Activated B cell treated with CpG ODN at 0.5 μM for 24 hours (primary cell): ENCODE results near the gene RAPGEF1. TPM values are rescaled to one million over a fixed set of nuclear protein-coding genes. Genes with fewer than 3 reads are reported as not detected.

Source experiments
- ATAC-seq: fragments of 200-7000 bp; cut with Tn5 transposase; one replicate; pipeline ENCODE4 v1.10.0; 2021; ENCODE audit warnings: low read depth, mild to moderate bottlenecking, moderate library complexity
- CTCF ChIA-PET: fragments of 350-600 bp; sonication (Branson Sonifier 250); formaldehyde crosslinking; loops from one replicate; lab custom pipeline; 2021; ENCODE audit warnings: antibody characterized with exemption; lab: Charles Lee
- POLR2A ChIA-PET: fragments of 350-600 bp; sonication (Branson Sonifier 250); formaldehyde crosslinking; loops from one replicate; lab custom pipeline; 2021; ENCODE audit warnings: antibody characterized with exemption; lab: Charles Lee
- DNase-seq: peaks from one replicate; pipeline ENCODE4 v3.0.0; 2022
- H3K27ac Mint-ChIP-seq: one replicate; pipeline ENCODE4 v1.8.0; 2020; ENCODE audit warnings: mixed read lengths
- H3K27me3 Mint-ChIP-seq: one replicate; pipeline ENCODE4 v1.8.0; 2021; ENCODE audit warnings: mixed read lengths
- H3K36me3 Mint-ChIP-seq: one replicate; pipeline ENCODE4 v1.8.0; 2021; ENCODE audit warnings: low read depth, mixed read lengths
- H3K4me1 Mint-ChIP-seq: one replicate; pipeline ENCODE4 v1.8.0; 2021; ENCODE audit warnings: mixed read lengths
- H3K4me3 Mint-ChIP-seq: one replicate; pipeline ENCODE4 v1.8.0; 2020; ENCODE audit warnings: mild to moderate bottlenecking, mixed read lengths
- H3K9me3 Mint-ChIP-seq: one replicate; pipeline ENCODE4 v1.8.0; 2020; ENCODE audit warnings: mixed read lengths
- intact Hi-C: fragments of 100-400 bp; cut with micrococcal nuclease; formaldehyde crosslinking; loops from one replicate; pipeline ENCODE4 v1.15.1; 2024
- total RNA-seq: library from RNA; stranded (reverse); gene quantifications from 2 replicates; pipeline ENCODE4 v1.2.3, GENCODE V29; 2022
- TF ChIP-seq, protein P1 (sequence below): fragments of 200-600 bp; IDR thresholded peaks from one replicate; pipeline ENCODE4 v1.8.0; 2022; ENCODE audit warnings: antibody characterized with exemption, mild to moderate bottlenecking

Gene RAPGEF1
- total RNA-seq, 1 donor from 2014 or later, result 318 TPM

DNA sequence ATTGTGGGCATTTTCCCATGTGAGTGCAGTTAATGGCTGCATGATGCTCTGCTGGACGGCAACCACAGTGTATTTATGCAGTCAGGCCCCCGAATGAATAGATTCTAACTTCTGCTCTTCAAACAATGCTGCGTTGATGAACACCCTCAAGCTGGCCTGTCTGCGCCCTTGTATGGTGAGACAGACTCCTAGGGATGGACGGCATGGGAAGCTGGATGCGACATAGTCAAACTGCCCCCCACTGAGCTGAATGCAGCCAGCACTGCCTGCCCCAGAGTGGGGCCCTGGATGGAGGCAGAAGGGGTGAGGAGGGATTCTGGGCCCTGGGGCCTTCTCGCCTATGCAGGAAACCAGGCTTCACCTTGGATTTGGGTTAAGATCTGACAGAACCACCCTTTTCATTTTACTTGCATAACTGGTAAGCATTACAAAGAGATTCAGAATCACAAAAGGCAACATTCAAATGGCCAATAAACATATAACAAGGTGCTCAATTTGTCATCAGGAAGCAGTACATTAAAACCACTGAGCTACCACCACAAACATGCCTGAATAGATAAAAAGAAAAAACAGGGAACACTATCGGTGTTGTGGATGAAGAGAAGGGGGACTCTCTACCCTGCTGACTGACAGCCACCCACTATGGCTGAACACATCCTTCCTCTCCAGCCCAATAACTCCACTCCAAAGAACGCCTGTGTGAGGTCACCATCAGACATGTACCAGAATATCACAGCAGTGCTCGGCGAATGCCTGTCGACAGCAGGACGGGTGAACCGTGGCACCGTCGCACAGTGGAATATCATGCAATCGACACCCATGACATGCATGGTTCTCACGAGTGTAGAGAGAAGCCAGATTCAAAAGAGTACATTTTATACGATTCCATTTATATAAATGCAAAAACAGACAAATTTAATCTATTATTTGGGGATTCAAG is 79.1 kb downstream of the RAPGEF1 start:
- intact Hi-C loops, result no loop called here
- Mint-ChIP-seq H3K9me3 (no peaks in the 10 kb centered on the region), H3K4me3 (no peak overlapping the region), H3K4me1 (peaks cover 94% of the 10 kb centered on the region), H3K27me3 (no peaks in the 10 kb centered on the region), H3K27ac (peak overlapping the region; percentile 75), H3K36me3 (peaks cover 56% of the 10 kb centered on the region)
- no peak for DNase-seq
- ChIA-PET POLR2A (interaction anchor here (1.5 to 2.1 kb wide), 2 partner anchors 39 to 69 kb away, joined by 4 to 10 read pairs; no protein-coding TSS in a partner anchor), CTCF (no interaction called here)
- TF ChIP-seq, protein P1, sequence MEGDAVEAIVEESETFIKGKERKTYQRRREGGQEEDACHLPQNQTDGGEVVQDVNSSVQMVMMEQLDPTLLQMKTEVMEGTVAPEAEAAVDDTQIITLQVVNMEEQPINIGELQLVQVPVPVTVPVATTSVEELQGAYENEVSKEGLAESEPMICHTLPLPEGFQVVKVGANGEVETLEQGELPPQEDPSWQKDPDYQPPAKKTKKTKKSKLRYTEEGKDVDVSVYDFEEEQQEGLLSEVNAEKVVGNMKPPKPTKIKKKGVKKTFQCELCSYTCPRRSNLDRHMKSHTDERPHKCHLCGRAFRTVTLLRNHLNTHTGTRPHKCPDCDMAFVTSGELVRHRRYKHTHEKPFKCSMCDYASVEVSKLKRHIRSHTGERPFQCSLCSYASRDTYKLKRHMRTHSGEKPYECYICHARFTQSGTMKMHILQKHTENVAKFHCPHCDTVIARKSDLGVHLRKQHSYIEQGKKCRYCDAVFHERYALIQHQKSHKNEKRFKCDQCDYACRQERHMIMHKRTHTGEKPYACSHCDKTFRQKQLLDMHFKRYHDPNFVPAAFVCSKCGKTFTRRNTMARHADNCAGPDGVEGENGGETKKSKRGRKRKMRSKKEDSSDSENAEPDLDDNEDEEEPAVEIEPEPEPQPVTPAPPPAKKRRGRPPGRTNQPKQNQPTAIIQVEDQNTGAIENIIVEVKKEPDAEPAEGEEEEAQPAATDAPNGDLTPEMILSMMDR, result no peak
- no peak for ATAC-seq

DNA sequence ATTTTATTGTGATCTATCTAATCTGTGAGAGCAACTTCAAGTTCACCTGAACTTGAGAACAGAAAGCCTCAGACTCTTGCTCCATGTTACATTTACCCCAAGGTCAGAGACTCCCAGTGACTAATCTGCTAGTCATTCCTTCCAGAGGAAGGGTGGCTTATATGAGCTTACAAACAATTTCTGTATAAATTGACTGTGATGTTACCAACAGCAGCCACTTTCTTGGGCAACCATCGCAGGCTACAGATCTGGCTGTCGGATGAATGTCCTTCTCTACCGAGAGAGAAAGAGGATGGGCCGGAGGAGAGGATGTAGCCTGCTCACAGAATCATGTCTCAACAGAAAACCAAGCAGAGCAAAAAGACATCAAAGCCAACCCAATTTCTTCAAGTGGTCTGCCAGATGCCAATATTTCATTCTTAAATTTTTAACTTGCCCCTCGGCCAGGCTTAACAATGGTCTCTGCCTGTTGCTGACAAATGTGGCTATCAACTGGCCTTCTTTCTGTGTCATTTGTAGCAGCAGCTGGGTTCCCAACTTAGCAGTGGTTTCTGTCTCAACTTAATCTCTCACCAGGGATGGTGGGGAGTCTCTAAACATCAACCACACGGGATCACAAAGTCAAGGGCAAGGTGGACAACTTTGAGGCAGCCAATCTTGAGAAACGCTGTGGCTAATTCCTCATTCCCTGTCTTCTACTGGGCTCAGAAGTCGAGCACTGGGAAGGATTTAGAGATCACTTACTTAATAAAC is 81.3 kb downstream of the RAPGEF1 start:
- peak overlapping the region; percentile 82 for H3K27ac Mint-ChIP-seq
- intact Hi-C loops, result no loop called here
- CTCF ChIA-PET, result interaction anchor here (1.0 to 1.2 kb wide), 2 partner anchors 9 to 28 kb away, joined by 3 to 4 read pairs; no protein-coding TSS in a partner anchor
- H3K27me3 Mint-ChIP-seq, result no peaks in the 10 kb centered on the region
- H3K36me3 Mint-ChIP-seq, result peaks cover 42% of the 10 kb centered on the region
- H3K9me3 Mint-ChIP-seq, result no peaks in the 10 kb centered on the region
- ATAC-seq (no peak), DNase-seq (no peak)
- peaks cover 94% of the 10 kb centered on the region for H3K4me1 Mint-ChIP-seq
- H3K4me3 Mint-ChIP-seq, result peak overlapping the region; percentile 24
- POLR2A ChIA-PET, result interaction anchor here (1.1 to 4.1 kb wide), 8 partner anchors 10 to 78 kb away, joined by 3 to 22 read pairs (median 8); no protein-coding TSS in a partner anchor
- TF ChIP-seq, protein P1, result no peak

DNA sequence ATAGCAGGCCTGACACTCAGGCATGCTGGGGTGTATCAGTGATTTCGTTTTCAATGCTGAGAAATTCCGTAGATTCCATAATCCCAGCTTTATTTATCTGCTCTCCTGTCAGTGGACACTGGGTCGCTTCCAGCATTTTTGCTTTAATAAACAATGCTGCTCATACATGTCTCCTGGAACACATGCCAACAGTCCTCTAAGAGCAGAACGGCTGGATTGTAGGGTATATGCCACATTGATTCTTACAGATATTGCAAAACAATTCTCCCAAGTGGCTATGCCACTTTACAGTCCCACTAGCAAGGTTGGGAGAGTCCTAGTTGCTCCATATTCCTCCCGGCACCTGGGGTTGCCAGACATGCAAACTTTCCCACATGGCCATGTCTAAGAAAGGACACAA is 81.9 kb downstream of the RAPGEF1 start:
- TF ChIP-seq, protein P1, result no peak
- POLR2A ChIA-PET, result interaction anchor here (1.1 to 4.1 kb wide), 5 partner anchors 8 to 78 kb away, joined by 3 to 43 read pairs (median 17); no protein-coding TSS in a partner anchor
- no peaks in the 10 kb centered on the region for H3K27me3 Mint-ChIP-seq
- intact Hi-C loops, result loop anchor here (2.0 kb wide), 2 partner anchors 37 to 67 kb away; no protein-coding TSS in a partner anchor
- peaks cover 93% of the 10 kb centered on the region for H3K4me1 Mint-ChIP-seq
- peak overlapping the region; percentile 82 for H3K27ac Mint-ChIP-seq
- CTCF ChIA-PET, result no interaction called here
- no peaks in the 10 kb centered on the region for H3K9me3 Mint-ChIP-seq
- H3K36me3 Mint-ChIP-seq, result peaks cover 41% of the 10 kb centered on the region
- no peak for ATAC-seq
- DNase-seq, result no peak
- peak overlapping the region; percentile 24 for H3K4me3 Mint-ChIP-seq

DNA sequence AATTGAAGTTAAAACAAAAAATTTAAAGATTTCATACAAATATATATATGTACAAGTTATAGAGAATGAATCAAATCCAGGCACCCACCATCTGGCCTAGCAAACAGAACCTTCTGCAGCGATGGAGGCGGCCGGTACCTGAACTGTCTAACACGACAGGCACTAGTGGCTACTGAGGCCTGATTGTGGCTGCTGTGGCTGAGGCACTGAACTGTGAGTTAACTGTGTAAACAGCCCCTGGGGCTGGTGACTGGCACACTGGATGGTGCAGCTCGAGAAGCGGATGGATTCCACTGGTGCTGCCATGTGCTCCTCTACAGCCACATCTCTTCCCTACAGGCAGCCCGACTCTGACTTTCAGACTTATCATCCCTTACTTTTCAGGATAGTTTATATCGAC is 82.4 kb downstream of the RAPGEF1 start:
- no peaks in the 10 kb centered on the region for H3K9me3 Mint-ChIP-seq
- H3K27ac Mint-ChIP-seq, result peak overlapping the region; percentile 93
- ChIA-PET POLR2A (interaction anchor here (1.1 to 4.1 kb wide), 7 partner anchors 8 to 79 kb away, joined by 3 to 43 read pairs (median 17); no protein-coding TSS in a partner anchor), CTCF (interaction anchor here (1.2 kb wide), 1 partner anchor 82 kb away, joined by 6 read pairs; the partner anchor contains the start of gene RAPGEF1)
- ATAC-seq (no peak), DNase-seq (no peak)
- peak overlapping the region; percentile 24 for H3K4me3 Mint-ChIP-seq
- H3K4me1 Mint-ChIP-seq, result peaks cover 93% of the 10 kb centered on the region
- H3K27me3 Mint-ChIP-seq, result no peaks in the 10 kb centered on the region
- TF ChIP-seq, protein P1, result no peak
- H3K36me3 Mint-ChIP-seq, result peaks cover 38% of the 10 kb centered on the region
- intact Hi-C loops, result loop anchor here (2.0 kb wide), 2 partner anchors 37 to 67 kb away; no protein-coding TSS in a partner anchor
